DMS53 treated with DMSO at 0.1 percent for 48 hours (cell line): ENCODE results near the gene OVOL1.
"Not testable (repeated sequence)": the region's sequence is repeated elsewhere in the genome, so short reads cannot be mapped to it uniquely, and the experiment has no call there.

ENCODE experiments used
- DNase-seq: peaks from one replicate; lab custom pipeline; 2025; ENCODE audit not compliant: unreplicated experiment; lab: John Stamatoyannopoulos, UW

Gene OVOL1

DNA sequence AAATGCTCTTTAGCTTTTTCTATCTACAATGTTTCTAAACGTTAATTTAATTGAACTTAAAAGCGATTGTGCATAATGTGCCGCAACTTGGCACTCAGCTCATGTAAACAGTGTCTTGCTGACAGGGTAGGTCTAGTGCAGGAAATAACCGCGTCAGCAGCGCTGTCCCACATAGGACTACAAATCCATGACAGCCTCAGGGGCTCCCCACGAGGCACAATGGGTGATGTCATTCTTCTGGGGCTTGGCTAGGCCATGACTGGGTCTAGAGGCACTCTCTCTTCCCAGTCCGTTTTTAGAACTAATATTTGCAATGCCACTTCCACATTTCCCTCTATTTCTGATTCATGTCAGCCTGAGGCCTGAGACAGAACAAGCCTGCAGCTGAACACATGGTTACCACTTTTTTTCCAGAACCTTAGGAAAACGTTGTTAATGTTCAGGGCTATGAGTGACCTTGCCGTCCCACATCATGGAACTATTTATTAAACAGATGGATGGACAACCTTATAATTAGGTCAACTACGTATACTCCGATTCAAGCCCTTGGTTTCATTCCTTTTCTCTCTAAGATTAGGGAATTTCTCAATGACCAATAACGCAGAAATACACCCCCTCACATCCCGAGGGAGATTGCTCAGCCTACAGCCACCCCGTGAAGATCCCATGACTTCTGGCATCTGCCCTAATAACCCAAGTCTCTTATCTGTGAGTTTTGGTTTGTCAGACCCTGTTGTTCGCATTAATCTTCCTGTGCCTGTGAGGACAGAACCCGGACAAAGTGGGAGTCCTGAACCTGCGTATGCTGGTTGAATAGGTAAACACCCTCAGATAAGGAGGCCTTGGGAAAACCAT is 27.5 kb downstream of the OVOL1 start:
- DNase-seq, result no peak

DNA sequence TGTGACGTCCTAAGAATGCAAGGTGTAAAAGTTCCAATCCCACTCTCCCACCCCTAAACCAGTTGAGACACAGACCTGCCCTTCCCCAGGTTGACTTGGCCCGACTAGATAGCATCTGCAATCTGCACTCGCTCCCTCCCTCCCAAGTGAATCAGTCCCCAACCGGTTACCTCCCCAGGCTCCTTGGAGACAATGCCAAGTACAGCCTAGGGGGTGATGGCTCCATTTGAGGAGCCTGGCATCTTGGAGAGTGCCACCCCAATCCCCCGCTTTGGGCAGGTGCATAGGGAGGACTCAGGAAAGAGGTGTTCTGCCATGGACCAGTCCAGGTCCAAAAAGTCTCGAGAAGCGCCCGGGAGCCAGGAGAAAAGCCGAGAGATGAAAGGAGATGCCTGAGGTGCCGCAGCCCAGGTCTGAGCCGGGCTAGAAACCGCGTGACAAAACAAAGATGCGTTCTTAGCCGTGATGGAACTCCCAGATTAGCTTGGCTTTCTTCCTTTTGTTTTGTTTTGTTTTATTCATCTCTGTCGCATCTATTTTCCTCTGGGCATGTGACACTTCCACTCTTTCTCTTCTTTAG is 28.2 kb downstream of the OVOL1 start:
- no peak for DNase-seq

DNA sequence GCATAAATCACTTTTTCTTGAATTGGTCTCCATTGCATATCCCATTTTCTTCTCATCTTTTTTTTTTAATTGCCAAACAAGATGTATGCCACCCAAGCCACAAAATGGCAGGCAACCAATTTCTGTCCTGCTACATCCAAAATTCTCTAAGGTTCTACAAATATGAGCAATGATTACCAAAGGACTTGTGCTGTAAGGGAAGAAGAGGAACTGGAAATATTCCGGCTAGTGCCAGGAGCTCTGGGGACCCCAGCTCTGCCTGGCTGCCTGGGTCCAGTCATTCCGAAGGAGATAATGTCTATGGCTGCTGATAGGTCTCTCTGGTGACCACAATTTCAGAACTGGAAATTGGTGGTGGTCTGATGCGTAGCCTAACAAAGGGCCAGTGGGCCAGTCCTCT is 29.8 kb downstream of the OVOL1 start:
- DNase-seq, result no peak

DNA sequence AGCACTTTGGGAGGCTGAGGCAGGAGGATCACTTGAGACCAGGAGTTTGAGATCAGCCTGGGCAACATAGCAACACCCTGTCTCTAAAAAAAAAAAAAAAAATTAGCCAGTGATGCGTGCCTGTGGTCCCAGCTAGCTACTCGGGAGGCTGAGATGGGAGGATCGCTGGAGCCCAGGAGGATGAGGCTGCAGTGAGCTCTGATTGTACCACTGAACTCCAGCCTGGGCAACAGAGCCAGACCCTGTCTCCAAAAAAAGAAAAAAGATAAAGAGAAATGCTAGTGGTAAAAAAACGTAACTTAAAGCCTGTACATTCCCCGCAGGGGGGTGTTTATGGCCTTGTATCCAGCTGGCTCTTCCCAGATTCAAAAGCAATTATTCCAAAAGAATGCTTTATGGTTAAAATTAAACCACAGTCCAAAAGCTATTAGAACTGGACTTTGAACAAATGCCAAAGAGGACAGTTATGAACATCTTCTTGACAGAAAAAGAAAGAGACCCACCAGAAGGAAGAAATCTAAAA is 30.5 kb downstream of the OVOL1 start:
- DNase-seq, result no peak

DNA sequence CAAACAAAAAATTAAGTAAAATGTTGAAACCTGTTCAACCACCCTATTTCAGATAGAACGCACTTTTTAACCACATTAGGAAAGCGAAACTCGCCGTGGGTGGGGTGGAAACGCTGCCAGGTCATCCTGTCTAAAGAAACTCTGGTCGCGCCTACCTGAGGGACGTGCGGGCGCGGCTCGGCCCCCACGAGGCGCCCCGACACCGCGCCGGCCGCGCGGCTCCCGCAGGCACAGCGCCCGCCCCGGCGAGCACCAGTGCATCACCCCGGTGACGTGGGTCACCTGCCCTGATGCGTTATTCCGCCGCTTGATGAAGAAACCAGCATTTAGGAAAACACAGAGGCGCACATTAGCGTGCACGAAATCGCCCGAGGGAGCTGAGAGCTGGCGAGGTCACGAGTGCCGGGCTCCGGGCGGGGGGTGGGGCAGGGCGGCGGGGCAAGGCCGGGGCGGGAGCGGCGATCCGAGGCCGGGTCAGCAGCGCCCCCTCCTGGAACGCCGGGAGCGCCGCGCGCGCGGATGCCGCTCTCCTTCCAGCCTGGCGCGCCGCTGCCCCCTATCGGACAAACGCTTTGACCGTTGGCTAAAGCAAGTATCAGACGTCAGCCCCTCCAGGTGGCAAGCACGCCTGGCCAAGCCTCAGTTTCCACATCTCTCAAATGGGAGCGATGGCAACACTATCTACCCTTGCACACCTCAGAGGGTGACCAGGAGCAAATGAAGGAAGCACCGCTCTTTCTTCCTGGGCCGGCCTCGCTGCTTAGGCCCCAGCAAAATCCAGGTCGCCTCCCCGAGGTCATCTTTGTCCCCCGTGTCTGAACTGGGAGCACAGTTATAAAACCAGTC is 31.2 kb downstream of the OVOL1 start:
- DNase-seq, result peak; percentile 73

DNA sequence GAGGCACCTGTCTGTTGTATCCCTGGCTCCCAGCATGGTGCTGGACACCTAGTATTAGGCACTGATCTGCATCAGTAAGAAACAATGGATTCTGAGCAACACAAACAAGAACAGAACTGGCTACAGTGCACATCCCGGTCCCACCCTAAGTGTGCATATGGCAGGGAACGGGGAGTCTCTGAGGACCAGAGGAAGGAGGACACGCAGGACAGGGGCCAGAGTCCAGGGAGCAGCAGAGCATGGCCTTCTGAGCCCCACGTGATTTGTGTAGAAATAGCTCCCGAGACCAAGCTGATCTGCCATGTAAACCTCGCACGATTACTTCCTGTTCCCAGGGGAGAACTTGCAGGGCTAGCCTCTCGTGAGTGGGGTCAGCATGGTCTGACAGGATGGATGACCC is 34.2 kb downstream of the OVOL1 start:
- no peak for DNase-seq

DNA sequence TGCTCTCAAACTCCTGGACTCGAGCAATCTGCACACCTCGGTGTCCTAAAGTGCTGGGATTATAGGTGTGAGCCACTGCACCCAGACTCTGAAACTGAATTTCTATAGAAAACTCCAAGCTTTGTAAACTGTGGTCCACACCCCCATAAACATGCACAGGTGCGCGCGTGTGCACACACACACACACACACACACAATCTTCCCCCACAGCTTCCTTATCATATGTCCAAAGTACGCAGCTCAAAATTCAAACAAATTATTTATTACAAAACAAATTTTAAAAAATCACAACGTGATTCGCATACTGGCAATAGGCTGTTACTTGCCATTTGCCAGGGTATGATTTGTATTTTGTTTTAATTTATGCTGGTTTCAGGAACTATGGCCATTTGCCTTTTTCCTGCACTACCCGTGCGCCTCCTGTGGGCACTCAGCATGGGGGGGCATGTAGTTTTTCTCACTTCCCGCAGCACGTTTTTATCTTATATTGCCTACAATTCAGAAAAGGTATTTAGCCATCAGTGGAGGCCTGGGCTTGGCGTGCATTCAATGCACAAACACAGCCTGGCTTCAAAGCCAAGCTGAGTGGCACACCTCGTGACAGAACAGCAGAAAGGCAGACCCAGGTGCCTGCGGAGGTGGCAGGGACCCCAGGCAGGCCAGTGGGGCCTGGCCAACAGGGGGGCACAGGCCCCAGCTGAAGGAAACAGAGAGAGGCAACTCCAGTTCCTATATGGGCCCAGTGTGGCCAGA is 36.1 kb downstream of the OVOL1 start:
- DNase-seq, result no peak

DNA sequence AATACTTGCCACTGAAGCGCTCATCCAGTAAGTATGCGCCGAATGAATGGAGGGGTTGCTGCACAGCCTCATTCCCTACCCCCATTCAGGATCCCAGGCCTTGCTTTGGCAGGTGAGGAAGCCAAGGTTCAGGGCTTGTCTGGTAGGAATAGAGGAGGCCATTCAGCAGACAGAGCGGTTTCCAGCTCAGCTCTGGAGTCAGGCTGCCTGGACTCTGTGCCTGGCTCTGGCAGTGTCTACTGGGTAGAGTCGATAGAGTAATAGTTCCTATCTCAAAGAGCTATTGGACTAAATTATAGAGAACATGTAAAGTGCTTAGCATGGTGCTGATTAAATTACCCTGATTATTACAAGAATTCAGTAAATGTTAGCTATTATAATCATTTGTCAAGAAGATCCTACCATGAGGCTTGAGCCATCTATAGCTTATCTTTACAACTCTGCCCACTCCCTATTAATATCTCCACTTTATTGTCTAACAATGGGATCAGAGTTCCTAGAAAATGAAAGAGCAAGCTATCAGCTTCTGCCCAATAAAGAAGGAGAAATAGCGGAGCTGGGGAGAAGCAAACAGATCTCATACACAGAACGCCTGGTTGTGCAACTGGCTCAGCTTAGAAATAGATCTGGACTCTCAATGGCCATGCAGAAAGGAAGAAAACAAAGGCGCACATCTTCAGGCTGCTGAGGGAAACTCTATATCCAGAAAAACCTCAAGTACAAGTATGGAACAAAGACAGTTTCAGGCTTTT is 40.3 kb downstream of the OVOL1 start:
- DNase-seq, result no peak

DNA sequence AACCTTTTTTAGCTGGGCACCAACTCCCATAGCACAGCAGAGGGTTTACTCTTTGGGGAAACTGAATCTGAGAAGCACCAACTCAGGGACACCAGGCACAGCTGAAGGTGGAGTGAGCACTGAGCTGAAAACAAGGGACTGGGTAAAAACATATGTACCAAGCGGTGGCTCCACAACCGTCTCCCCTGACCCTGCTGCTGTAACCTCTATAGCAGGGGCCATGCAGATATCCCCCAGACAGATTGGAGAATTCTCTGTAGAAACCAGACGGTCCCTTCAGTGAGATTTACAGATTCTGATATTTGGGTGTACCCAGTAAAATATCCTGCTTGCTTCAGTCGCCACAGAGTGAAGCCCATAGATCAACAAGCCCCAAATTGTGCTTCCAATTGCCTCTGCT is 42.6 kb downstream of the OVOL1 start:
- no peak for DNase-seq

DNA sequence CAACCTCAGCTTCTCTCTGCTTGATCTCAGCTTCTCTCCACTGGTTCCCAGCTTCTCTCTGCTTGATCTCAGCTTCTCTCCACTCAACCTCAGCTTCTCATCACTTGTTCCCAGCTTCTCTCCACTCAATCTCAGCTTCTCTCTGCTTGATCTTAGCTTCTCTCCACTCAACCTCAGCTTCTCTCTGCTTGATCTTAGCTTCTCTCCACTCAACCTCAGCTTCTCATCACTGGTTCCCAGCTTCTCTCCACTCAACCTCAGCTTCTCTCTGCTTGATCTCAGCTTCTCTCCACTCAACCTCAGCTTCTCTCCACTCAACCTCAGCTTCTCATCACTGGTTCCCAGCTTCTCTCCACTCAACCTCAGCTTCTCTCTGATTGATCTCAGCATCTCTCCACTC is 45.4 kb downstream of the OVOL1 start:
- not testable (repeated sequence) for DNase-seq

DNA sequence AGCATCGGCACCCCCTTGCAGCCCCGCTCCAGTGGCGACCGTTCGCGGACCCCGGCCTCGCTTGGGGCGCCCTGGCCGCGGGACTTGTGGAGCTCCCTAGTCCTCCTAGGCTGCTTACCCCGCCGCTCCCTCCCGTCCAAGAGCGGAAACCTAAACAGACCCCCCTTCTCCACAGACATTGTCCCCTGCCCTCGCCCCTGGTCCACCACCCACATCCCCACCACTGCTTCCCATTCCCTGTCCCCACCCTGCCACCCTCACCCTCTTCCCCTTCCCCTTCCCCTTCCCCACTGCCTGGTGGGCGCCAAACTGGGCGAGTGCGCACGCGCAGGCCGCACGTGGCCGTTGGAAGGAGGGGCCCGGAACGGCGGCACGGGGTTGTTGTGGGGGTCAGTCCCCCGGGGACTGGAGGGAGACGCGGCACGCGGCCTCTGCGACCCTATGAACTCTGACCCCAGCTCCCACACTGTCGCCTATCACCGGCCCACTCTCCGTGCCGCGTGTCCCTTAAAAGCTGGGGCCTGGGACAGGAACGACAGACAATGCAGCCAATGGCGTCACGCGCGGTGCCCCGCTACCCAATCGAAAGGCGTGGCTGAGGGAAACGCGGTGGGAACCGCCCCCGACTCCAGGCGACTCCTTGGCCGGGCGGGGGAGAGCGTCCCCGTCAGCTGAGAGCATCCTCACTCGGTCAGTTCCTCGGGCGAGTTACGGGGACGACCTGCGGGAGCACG is 46.6 kb downstream of the OVOL1 start, which contains the start of gene SNX32:
TSS of gene SNX32 (plus strand) at position 667 of the 734 bp plus-strand sequence. CDS start 103 bp downstream, outside the sequence.
- DNase-seq, result peak; percentile 37

DNA sequence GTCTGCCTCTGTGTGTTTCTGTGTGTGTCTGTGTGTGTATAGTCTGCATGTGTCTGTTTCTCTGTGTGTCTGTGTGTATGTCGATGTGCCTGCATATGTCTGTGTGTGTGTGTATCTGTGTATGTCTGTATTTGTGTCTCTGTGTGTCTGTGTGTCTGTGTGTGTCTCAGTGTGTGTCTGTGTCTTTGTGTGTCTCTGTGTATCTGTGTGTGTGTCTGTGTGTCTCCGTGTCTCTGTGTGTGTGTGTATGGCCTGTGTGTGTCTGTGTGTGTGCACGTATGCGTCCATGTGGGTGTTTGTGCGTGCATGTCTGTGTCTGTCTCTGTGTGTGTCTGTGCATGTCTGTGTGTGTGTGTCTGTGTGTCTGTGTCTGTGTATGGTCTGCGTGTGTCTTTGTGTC is 47.3 kb downstream of the OVOL1 start:
- DNase-seq, result no peak

DNA sequence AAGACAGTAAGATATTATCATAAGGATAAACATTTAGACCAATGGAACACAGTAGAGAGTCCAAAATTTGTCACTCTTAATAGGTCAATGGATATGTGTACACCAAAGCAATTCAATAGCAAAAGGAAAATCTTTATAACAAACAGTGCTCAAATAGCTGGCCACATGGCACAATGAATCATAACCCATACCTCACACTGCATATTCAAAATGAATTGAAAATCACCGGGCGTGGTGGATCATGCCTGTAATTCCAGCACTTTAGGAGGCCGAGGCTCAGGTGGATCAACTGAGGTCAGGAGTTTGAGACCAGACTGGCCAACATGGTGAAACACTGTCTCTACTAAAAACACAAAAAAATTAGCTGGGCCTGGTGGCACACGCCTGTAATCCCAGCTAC is 55.3 kb downstream of the OVOL1 start:
- no peak for DNase-seq

DNA sequence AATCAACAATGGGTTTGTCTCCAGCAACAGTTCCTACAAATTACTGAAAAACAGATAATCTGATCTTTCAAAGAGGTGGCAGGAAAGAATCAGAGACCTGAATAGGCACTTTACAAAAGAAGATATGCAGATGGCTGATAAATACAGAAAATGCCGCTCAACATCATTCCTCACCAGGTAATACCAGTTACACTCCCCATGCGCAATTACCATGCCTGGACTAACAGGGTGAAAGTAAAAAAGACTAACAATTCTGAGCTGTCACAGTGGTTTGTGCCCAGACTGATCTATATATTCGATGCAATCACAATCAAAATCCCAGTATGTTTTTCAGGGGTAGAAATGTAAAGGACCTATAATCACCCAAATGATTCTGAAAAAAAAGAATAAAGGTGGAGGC is 56.9 kb downstream of the OVOL1 start:
- no peak for DNase-seq

DNA sequence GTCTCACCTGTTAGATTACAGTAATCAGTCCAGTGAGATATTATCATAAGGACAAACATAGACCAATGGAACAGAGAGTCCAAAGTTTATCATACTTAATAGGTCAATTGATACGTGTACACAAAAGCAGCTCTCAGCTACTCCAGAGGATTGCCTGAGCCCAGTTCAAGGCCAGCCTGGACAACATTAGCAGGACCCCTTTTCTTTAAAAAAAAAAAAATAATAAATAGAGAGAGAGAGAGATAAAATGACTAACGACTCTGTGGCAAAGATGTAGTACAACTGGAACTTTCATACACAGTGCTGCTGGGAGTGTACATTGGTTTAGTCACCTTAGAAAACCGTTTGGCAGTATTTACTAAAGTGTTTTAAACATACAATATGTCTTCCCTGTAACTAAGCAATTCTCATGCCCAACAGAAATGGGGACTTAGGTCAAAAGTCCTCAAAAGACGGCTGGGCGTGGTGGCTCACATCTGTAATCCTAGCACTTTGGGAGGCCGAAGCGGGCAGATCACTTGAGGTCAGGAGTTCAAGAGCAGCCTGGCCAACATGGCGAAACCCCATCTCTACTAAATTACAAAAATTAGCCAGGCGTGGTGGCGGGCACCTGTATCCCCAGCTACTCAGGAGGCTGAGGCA is 57.5 kb downstream of the OVOL1 start:
- DNase-seq, result no peak
